Endodermal cell (in vitro differentiated cells): Measurements from ENCODE around the gene PLA2G4A. TPM values are rescaled to one million over a fixed set of nuclear protein-coding genes. Genes with fewer than 3 reads are reported as not detected.
A peak's percentile ranks its signal among the peaks of the same experiment; 100 is the strongest.

Source experiments
- DNase-seq: peaks from one replicate; pipeline ENCODE4 v3.0.0-alpha.2; 2017
- H3K27ac ChIP-seq: 2 replicates; pipeline ENCODE4 v1.5.1; 2013; ENCODE audit warnings: mild to moderate bottlenecking, low read depth, low read length, moderate library complexity
- H3K27me3 ChIP-seq: 2 replicates; pipeline ENCODE4 v1.6.1; 2013; ENCODE audit warnings: mild to moderate bottlenecking, low read length, moderate library complexity; ENCODE audit not compliant: insufficient read depth, control insufficient read depth, poor library complexity, severe bottlenecking
- H3K36me3 ChIP-seq: 2 replicates; pipeline ENCODE4 v1.7.0; 2013; ENCODE audit warnings: mild to moderate bottlenecking, low read length, moderate library complexity; ENCODE audit not compliant: control insufficient read depth, insufficient read depth
- H3K4me1 ChIP-seq: one replicate; pipeline ENCODE4 v1.7.0; 2013; ENCODE audit warnings: low read length; ENCODE audit not compliant: control insufficient read depth, insufficient read depth
- H3K4me3 ChIP-seq: 2 replicates; pipeline ENCODE4 v1.5.1; 2013; ENCODE audit warnings: mild to moderate bottlenecking, low read length, moderate library complexity
- H3K9ac ChIP-seq: 2 replicates; pipeline ENCODE4 v1.6.1; 2013; ENCODE audit warnings: mild to moderate bottlenecking, low read length, moderate library complexity; ENCODE audit not compliant: poor library complexity, severe bottlenecking; ENCODE audit errors: extremely low read depth
- H3K9me3 ChIP-seq: 2 replicates; pipeline ENCODE4 v1.6.1; 2013; ENCODE audit warnings: mild to moderate bottlenecking, low read length, moderate library complexity; ENCODE audit not compliant: control insufficient read depth
- H3K27ac Mint-ChIP-seq: 2 replicates; pipeline ENCODE4 v1.8.0; 2020; ENCODE audit warnings: mixed read lengths
- H3K27me3 Mint-ChIP-seq: 2 replicates; pipeline ENCODE4 v1.8.0; 2021; ENCODE audit warnings: mild to moderate bottlenecking, mixed read lengths; ENCODE audit not compliant: insufficient read depth
- H3K36me3 Mint-ChIP-seq: 2 replicates; pipeline ENCODE4 v1.8.0; 2020; ENCODE audit warnings: low read depth, mixed read lengths
- H3K4me1 Mint-ChIP-seq: 2 replicates; pipeline ENCODE4 v1.8.0; 2020; ENCODE audit warnings: mixed read lengths
- H3K4me3 Mint-ChIP-seq: 2 replicates; pipeline ENCODE4 v1.8.0; 2020; ENCODE audit warnings: mild to moderate bottlenecking, moderate library complexity, mixed read lengths
- H3K9me3 Mint-ChIP-seq: 2 replicates; pipeline ENCODE4 v1.8.0; 2020; ENCODE audit warnings: mild to moderate bottlenecking, mixed read lengths
- WGBS, 2 experiments: methylation state at CpG; one replicate each; pipeline versions ENCODE4 v1.1.5 to v1.1.7; 2013; ENCODE audit warnings: missing lambda C conversion rate in 2 of 2, mixed read lengths in 1 of 2; ENCODE audit not compliant: insufficient coverage in 1 of 2, insufficient read length in 1 of 2; 5-methylcytosine and 5-hydroxymethylcytosine counted together
- total RNA-seq, 2 donors: library from RNA; stranded (reverse); fragmentation: NEBNext Ultra II Directional in 1 of 2; extraction: Animal tissue kit (Norgen Biotek cat#: 25700) in 1 of 2; gene quantifications; 2 replicates in 1 of 2; 3 replicates in 1 of 2; pipeline ENCODE4 v1.2.1, GENCODE V29; 2021
- TF ChIP-seq, protein P1 (sequence below): fragments of 200-600 bp; sonication (generic); conservative IDR thresholded peaks from 2 replicates; pipeline ENCODE4 v1.5.0; 2021; ENCODE audit warnings: antibody characterized with exemption, mild to moderate bottlenecking

Gene PLA2G4A
- total RNA-seq, 2 donors from 2014 or later = 0.35 to 1.2 TPM

- no peaks in the 10 kb centered on the region for H3K9me3 ChIP-seq
- Mint-ChIP-seq H3K36me3 (no peaks in the 10 kb centered on the region), H3K9me3 (no peaks in the 10 kb centered on the region), H3K27me3 (no peaks in the 10 kb centered on the region), H3K4me3 (no peak overlapping the region), H3K4me1 (peaks cover 3% of the 10 kb centered on the region), H3K27ac (no peak overlapping the region)
- H3K4me3 ChIP-seq = no peak overlapping the region
- WGBS, 2 experiments = 94 to 95% methylated on average over 4 of the region's 4 CpGs
- DNase-seq = no peak
- H3K9ac ChIP-seq = no peak overlapping the region
- no peaks in the 10 kb centered on the region for H3K36me3 ChIP-seq
- TF ChIP-seq, protein P1, sequence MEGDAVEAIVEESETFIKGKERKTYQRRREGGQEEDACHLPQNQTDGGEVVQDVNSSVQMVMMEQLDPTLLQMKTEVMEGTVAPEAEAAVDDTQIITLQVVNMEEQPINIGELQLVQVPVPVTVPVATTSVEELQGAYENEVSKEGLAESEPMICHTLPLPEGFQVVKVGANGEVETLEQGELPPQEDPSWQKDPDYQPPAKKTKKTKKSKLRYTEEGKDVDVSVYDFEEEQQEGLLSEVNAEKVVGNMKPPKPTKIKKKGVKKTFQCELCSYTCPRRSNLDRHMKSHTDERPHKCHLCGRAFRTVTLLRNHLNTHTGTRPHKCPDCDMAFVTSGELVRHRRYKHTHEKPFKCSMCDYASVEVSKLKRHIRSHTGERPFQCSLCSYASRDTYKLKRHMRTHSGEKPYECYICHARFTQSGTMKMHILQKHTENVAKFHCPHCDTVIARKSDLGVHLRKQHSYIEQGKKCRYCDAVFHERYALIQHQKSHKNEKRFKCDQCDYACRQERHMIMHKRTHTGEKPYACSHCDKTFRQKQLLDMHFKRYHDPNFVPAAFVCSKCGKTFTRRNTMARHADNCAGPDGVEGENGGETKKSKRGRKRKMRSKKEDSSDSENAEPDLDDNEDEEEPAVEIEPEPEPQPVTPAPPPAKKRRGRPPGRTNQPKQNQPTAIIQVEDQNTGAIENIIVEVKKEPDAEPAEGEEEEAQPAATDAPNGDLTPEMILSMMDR = no peak
- no peak overlapping the region for H3K27ac ChIP-seq
- no peaks in the 10 kb centered on the region for H3K27me3 ChIP-seq
- no peaks in the 10 kb centered on the region for H3K4me1 ChIP-seq
Observed at GRCh38 chr1:186983327-186983726, 154.6 kb downstream of the PLA2G4A start.

- no peaks in the 10 kb centered on the region for H3K36me3 ChIP-seq
- no peaks in the 10 kb centered on the region for H3K4me1 ChIP-seq
- H3K9me3 ChIP-seq = no peaks in the 10 kb centered on the region
- DNase-seq = peak; percentile 56
- H3K4me3 ChIP-seq = no peak overlapping the region
- no peak overlapping the region for H3K4me3 Mint-ChIP-seq
- no peaks in the 10 kb centered on the region for H3K36me3 Mint-ChIP-seq
- H3K4me1 Mint-ChIP-seq = peaks cover 3% of the 10 kb centered on the region
- H3K27ac ChIP-seq = no peak overlapping the region
- WGBS, 2 experiments = 85 to 94% methylated on average over 2 to 4 of the region's 4 CpGs
- H3K27me3 ChIP-seq = no peaks in the 10 kb centered on the region
- H3K27me3 Mint-ChIP-seq = no peaks in the 10 kb centered on the region
- no peak overlapping the region for H3K27ac Mint-ChIP-seq
- H3K9me3 Mint-ChIP-seq = no peaks in the 10 kb centered on the region
- TF ChIP-seq, protein P1 = no peak
- H3K9ac ChIP-seq = no peak overlapping the region
Observed at GRCh38 chr1:186984959-186985358, 156.2 kb downstream of the PLA2G4A start.

DNA sequence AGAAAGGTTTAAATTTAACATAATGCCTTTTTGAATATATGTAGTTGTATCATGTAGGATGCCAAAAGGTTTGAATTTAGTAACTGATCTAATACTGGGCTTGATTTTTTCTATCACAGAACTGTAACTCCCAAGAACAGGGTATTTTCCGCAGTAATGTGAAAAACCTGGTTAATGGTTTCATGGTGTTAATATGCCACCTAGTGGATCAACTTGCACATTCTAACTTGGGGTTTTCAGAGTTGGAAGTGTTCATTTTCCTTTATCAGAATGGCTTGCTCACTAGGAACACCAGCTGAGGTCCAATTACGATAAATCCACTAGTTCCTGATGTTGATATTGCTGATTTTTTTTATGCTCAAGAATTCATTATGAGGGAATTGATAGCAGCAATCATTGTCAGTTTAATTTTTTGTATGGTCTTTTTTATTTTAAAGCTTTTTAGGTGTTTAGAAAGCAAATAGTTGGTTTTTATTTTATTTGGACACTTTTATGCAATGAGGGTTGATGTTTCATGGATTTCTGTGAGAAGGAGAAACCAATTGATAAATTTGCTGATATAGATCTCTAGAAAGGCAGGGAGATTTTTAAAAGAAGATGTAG is 157.2 kb downstream of the PLA2G4A start:
- no peak overlapping the region for H3K4me3 Mint-ChIP-seq
- Histone ChIP-seq H3K4me1 (no peaks in the 10 kb centered on the region), H3K27me3 (no peaks in the 10 kb centered on the region), H3K9me3 (no peaks in the 10 kb centered on the region), H3K27ac (no peak overlapping the region), H3K36me3 (no peaks in the 10 kb centered on the region), H3K9ac (no peak overlapping the region), H3K4me3 (no peak overlapping the region)
- 31 to 39% methylated on average over 2 of the region's 2 CpGs for WGBS, 2 experiments
- H3K36me3 Mint-ChIP-seq = no peaks in the 10 kb centered on the region
- no peak overlapping the region for H3K27ac Mint-ChIP-seq
- H3K9me3 Mint-ChIP-seq = no peaks in the 10 kb centered on the region
- TF ChIP-seq, protein P1 = peak; percentile 87
- peaks cover 3% of the 10 kb centered on the region for H3K4me1 Mint-ChIP-seq
- no peak for DNase-seq
- H3K27me3 Mint-ChIP-seq = no peaks in the 10 kb centered on the region
